WTC11 (cell line): Measurements from ENCODE around the gene ANKIB1. TPM values are rescaled to one million over a fixed set of nuclear protein-coding genes. Genes with fewer than 3 reads are reported as not detected.

ENCODE experiments used
- ATAC-seq: fragments of 200-7000 bp; cut with Tn5 transposase; 2 replicates; pipeline ENCODE4 v1.10.0; 2021; ENCODE audit warnings: mild to moderate bottlenecking, moderate library complexity
- CTCF ChIA-PET: fragments of 300-600 bp; sonication (Branson Sonifier 250); formaldehyde crosslinking; loops from one replicate; lab custom pipeline; 2021; ENCODE audit warnings: antibody characterized with exemption; lab: Charles Lee
- POLR2A ChIA-PET: fragments of 350-600 bp; sonication (Branson Sonifier 250); formaldehyde crosslinking; loops from one replicate; lab custom pipeline; 2021; ENCODE audit warnings: antibody characterized with exemption; lab: Charles Lee
- DNase-seq: peaks from one replicate; pipeline ENCODE4 v3.0.0; 2021; ENCODE audit warnings: low spot score
- H3K27ac Mint-ChIP-seq: 2 replicates; pipeline ENCODE4 v1.8.0; 2021; ENCODE audit warnings: mixed read lengths
- H3K27me3 Mint-ChIP-seq: 2 replicates; pipeline ENCODE4 v1.8.0; 2021; ENCODE audit warnings: low read depth, mild to moderate bottlenecking, moderate library complexity, mixed read lengths
- H3K36me3 Mint-ChIP-seq: 2 replicates; pipeline ENCODE4 v1.8.0; 2021; ENCODE audit warnings: mixed read lengths
- H3K4me1 Mint-ChIP-seq: 2 replicates; pipeline ENCODE4 v1.8.0; 2022; ENCODE audit warnings: mixed read lengths
- H3K4me3 Mint-ChIP-seq: 2 replicates; pipeline ENCODE4 v1.8.0; 2021; ENCODE audit warnings: mild to moderate bottlenecking, moderate library complexity, mixed read lengths
- H3K9me3 Mint-ChIP-seq: 2 replicates; pipeline ENCODE4 v1.8.0; 2021; ENCODE audit warnings: mixed read lengths
- CBFB ChIP-seq: sonication (generic); formaldehyde crosslinking; IDR thresholded peaks from 2 replicates; pipeline ENCODE4 v1.8.1; 2022; ENCODE audit warnings: mild to moderate bottlenecking, low read depth, missing genetic modification reagents
- ETV6 ChIP-seq: sonication (generic); formaldehyde crosslinking; IDR thresholded peaks from 2 replicates; pipeline ENCODE4 v1.8.1; 2022; ENCODE audit warnings: mild to moderate bottlenecking, missing genetic modification reagents
- FOXK1 ChIP-seq: sonication (generic); formaldehyde crosslinking; IDR thresholded peaks from 2 replicates; pipeline ENCODE4 v1.8.0; 2022; ENCODE audit warnings: mild to moderate bottlenecking, moderate library complexity, missing genetic modification reagents
- GTF2I ChIP-seq: fragments of 250-450 bp; sonication (Bioruptor Pico); conservative IDR thresholded peaks from 2 replicates; pipeline ENCODE4 v1.4.0; 2021; ENCODE audit warnings: mild to moderate bottlenecking
- IRF2 ChIP-seq: sonication (generic); formaldehyde crosslinking; IDR thresholded peaks from 2 replicates; pipeline ENCODE4 v1.8.0; 2022; ENCODE audit warnings: low read depth, missing genetic modification reagents, borderline replicate concordance
- KAT7 ChIP-seq: sonication (generic); formaldehyde crosslinking; IDR thresholded peaks from 2 replicates; pipeline ENCODE4 v1.8.1; 2023; ENCODE audit warnings: missing genetic modification reagents, mild to moderate bottlenecking, borderline replicate concordance
- MXD4 ChIP-seq: fragments of 250-450 bp; sonication (Bioruptor Pico); IDR thresholded peaks from 2 replicates; pipeline ENCODE4 v1.8.0; 2021; ENCODE audit warnings: mild to moderate bottlenecking, moderate library complexity, borderline replicate concordance
- MYBL2 ChIP-seq: sonication (generic); formaldehyde crosslinking; IDR thresholded peaks from 2 replicates; pipeline ENCODE4 v1.8.1; 2023; ENCODE audit warnings: mild to moderate bottlenecking, moderate library complexity, missing genetic modification reagents
- SMAD4 ChIP-seq: sonication (generic); formaldehyde crosslinking; IDR thresholded peaks from 2 replicates; pipeline ENCODE4 v1.8.0; 2022; ENCODE audit warnings: mild to moderate bottlenecking, missing genetic modification reagents
- ZBTB21 ChIP-seq: sonication (generic); formaldehyde crosslinking; IDR thresholded peaks from 2 replicates; pipeline ENCODE4 v1.8.1; 2023; ENCODE audit warnings: mild to moderate bottlenecking, missing genetic modification reagents, borderline replicate concordance
- ZNF671 ChIP-seq: fragments of 250-450 bp; sonication (Bioruptor Pico); IDR thresholded peaks from 2 replicates; pipeline ENCODE4 v1.8.0; 2021; ENCODE audit warnings: mild to moderate bottlenecking
- total RNA-seq: library from RNA; stranded (reverse); gene quantifications from 3 replicates; pipeline ENCODE4 v1.2.3, GENCODE V29; 2021
- TF ChIP-seq, protein P1 (sequence below): fragments of 250-450 bp; sonication (Bioruptor Pico); IDR thresholded peaks from 2 replicates; pipeline ENCODE4 v2.1.2; 2022; ENCODE audit warnings: mild to moderate bottlenecking, moderate library complexity
- TF ChIP-seq, protein P2 (sequence below): sonication (generic); formaldehyde crosslinking; IDR thresholded peaks from 2 replicates; pipeline ENCODE4 v1.8.1; 2023; ENCODE audit warnings: mild to moderate bottlenecking, missing genetic modification reagents, moderate library complexity
- TF ChIP-seq, protein P3 (sequence below): sonication (generic); formaldehyde crosslinking; IDR thresholded peaks from 2 replicates; pipeline ENCODE4 v1.8.1; 2023; ENCODE audit warnings: mild to moderate bottlenecking, missing genetic modification reagents, moderate library complexity
- TF ChIP-seq, protein P4 (sequence below): fragments of 250-450 bp; sonication (Bioruptor Pico); IDR thresholded peaks from 2 replicates; pipeline ENCODE4 v1.8.0; 2021; ENCODE audit warnings: mild to moderate bottlenecking
- TF ChIP-seq, protein P5 (sequence below): fragments of 200-600 bp; IDR thresholded peaks from 2 replicates; pipeline ENCODE4 v1.8.0; 2022; ENCODE audit warnings: antibody characterized with exemption
- TF ChIP-seq, protein P6 (sequence below): fragments of 250-450 bp; sonication (Bioruptor Pico); IDR thresholded peaks from 2 replicates; pipeline ENCODE4 v1.9.0; 2021; ENCODE audit warnings: mild to moderate bottlenecking, borderline replicate concordance
- TF ChIP-seq, protein P7 (sequence below): sonication (generic); formaldehyde crosslinking; IDR thresholded peaks from 2 replicates; pipeline ENCODE4 v1.8.1; 2023; ENCODE audit warnings: mild to moderate bottlenecking, moderate library complexity, missing genetic modification reagents

Gene ANKIB1
- total RNA-seq, 1 experiment from 2014 or later = 38.5 TPM

DNA sequence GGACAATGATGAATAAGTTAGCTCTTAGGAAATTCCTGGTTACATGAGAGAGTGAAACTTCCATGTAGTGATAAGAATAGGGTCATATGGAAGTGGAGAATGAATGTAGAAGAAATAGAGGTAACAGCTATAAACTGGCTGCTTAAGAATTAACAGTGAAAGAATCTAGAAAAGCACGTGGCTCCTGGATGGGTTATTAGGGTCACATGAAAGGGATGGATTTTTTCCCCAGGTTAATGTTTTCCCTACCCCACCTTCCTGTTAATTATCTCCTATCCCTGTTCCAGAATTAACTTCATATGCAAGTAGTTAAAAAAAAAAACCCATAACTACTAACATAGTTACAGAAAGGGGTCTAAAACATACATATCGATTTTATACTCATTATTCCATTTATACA, 58.0 kb downstream of the ANKIB1 start:
- TF ChIP-seq, protein P1, sequence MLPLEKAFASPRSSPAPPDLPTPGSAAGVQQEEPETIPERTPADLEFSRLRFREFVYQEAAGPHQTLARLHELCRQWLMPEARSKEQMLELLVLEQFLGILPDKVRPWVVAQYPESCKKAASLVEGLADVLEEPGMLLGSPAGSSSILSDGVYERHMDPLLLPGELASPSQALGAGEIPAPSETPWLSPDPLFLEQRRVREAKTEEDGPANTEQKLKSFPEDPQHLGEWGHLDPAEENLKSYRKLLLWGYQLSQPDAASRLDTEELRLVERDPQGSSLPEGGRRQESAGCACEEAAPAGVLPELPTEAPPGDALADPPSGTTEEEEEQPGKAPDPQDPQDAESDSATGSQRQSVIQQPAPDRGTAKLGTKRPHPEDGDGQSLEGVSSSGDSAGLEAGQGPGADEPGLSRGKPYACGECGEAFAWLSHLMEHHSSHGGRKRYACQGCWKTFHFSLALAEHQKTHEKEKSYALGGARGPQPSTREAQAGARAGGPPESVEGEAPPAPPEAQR (CRISPR knock-in tag) = no peak
- TF ChIP-seq, protein P2, sequence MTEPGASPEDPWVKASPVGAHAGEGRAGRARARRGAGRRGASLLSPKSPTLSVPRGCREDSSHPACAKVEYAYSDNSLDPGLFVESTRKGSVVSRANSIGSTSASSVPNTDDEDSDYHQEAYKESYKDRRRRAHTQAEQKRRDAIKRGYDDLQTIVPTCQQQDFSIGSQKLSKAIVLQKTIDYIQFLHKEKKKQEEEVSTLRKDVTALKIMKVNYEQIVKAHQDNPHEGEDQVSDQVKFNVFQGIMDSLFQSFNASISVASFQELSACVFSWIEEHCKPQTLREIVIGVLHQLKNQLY (CRISPR knock-in tag) = no peak
- Mint-ChIP-seq H3K27ac (no peak overlapping the region), H3K4me3 (no peak overlapping the region), H3K4me1 (no peaks in the 10 kb centered on the region), H3K36me3 (peaks cover 12% of the 10 kb centered on the region; the same call in 1 of the 2 replicates), H3K9me3 (no peaks in the 10 kb centered on the region), H3K27me3 (no peaks in the 10 kb centered on the region)
- DNase-seq (no peak), ATAC-seq (no peak)
- ChIA-PET CTCF (no interaction called here), POLR2A (no interaction called here)

DNA sequence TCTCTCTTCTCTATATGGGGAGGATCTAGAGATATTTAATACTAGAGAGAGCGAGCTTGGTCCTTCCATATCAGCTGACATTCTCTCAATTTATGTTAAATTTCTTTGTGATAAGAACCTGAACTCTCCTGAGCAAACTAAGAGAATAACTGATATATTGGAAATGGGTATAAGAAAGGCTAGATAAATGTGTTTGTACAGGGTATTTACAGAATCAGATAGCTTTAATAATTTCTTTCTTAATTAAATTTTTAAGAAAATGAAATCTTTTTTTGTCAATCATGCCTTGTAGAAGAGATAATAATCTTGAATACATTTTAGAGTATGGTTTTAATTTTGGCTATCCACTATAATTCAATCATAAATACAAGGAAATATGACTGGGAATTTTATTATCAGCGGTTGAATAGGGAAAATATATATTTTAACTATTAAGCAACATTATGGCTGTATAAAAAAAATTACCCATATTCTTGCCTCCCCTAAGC, 58.7 kb downstream of the ANKIB1 start:
- DNase-seq = no peak
- Mint-ChIP-seq H3K27ac (no peak overlapping the region), H3K27me3 (no peaks in the 10 kb centered on the region), H3K4me3 (no peak overlapping the region), H3K4me1 (no peaks in the 10 kb centered on the region), H3K36me3 (peaks cover 8% of the 10 kb centered on the region; the same call in 1 of the 2 replicates), H3K9me3 (no peaks in the 10 kb centered on the region)
- CTCF ChIA-PET = no interaction called here
- TF ChIP-seq, protein P3, sequence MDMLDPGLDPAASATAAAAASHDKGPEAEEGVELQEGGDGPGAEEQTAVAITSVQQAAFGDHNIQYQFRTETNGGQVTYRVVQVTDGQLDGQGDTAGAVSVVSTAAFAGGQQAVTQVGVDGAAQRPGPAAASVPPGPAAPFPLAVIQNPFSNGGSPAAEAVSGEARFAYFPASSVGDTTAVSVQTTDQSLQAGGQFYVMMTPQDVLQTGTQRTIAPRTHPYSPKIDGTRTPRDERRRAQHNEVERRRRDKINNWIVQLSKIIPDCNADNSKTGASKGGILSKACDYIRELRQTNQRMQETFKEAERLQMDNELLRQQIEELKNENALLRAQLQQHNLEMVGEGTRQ = no peak
- no peak for TF ChIP-seq MYBL2 (CRISPR knock-in tag)
- TF ChIP-seq, protein P4, sequence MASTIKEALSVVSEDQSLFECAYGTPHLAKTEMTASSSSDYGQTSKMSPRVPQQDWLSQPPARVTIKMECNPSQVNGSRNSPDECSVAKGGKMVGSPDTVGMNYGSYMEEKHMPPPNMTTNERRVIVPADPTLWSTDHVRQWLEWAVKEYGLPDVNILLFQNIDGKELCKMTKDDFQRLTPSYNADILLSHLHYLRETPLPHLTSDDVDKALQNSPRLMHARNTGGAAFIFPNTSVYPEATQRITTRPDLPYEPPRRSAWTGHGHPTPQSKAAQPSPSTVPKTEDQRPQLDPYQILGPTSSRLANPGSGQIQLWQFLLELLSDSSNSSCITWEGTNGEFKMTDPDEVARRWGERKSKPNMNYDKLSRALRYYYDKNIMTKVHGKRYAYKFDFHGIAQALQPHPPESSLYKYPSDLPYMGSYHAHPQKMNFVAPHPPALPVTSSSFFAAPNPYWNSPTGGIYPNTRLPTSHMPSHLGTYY (CRISPR knock-in tag) = no peak
- no peak for TF ChIP-seq ZNF671
- no peak for TF ChIP-seq FOXK1 (CRISPR knock-in tag)
- no peak for TF ChIP-seq IRF2 (CRISPR knock-in tag)
- POLR2A ChIA-PET = no interaction called here
- no peak for ATAC-seq

DNA sequence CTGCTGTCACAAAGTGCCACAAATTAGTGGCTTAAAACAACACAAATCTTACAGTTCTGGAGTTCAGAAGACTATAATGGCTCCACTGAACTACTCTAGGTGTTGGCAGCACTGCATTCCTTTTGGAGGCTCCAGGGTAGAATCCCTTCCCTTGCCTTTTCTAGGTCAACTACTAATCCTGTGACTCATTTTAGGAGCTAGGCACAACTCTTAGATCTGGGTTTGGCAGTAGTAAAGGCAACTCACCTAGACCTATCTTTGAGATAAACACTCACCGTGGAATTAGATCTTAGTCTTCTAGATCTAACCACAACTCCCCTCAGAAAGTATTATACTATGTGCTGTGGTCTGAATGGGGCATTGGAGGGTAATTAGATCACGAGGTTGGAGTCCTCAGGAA, 60.4 kb downstream of the ANKIB1 start:
- Mint-ChIP-seq H3K27me3 (no peaks in the 10 kb centered on the region), H3K9me3 (no peaks in the 10 kb centered on the region), H3K4me3 (no peak overlapping the region), H3K36me3 (peaks cover 3% of the 10 kb centered on the region; the same call in 1 of the 2 replicates), H3K27ac (peak overlapping the region; percentile 53; the same call in 1 of the 2 replicates), H3K4me1 (no peaks in the 10 kb centered on the region)
- DNase-seq = no peak
- CTCF ChIA-PET = no interaction called here
- POLR2A ChIA-PET = no interaction called here
- ATAC-seq = no peak
- TF ChIP-seq GTF2I (CRISPR knock-in tag) (no peak), ZBTB21 (CRISPR knock-in tag) (no peak), ETV6 (CRISPR knock-in tag) (no peak), MXD4 (CRISPR knock-in tag) (no peak), SMAD4 (CRISPR knock-in tag) (no peak), CBFB (CRISPR knock-in tag) (no peak), KAT7 (CRISPR knock-in tag) (no peak)
- TF ChIP-seq, protein P5, sequence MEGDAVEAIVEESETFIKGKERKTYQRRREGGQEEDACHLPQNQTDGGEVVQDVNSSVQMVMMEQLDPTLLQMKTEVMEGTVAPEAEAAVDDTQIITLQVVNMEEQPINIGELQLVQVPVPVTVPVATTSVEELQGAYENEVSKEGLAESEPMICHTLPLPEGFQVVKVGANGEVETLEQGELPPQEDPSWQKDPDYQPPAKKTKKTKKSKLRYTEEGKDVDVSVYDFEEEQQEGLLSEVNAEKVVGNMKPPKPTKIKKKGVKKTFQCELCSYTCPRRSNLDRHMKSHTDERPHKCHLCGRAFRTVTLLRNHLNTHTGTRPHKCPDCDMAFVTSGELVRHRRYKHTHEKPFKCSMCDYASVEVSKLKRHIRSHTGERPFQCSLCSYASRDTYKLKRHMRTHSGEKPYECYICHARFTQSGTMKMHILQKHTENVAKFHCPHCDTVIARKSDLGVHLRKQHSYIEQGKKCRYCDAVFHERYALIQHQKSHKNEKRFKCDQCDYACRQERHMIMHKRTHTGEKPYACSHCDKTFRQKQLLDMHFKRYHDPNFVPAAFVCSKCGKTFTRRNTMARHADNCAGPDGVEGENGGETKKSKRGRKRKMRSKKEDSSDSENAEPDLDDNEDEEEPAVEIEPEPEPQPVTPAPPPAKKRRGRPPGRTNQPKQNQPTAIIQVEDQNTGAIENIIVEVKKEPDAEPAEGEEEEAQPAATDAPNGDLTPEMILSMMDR = no peak
- TF ChIP-seq, protein P6, sequence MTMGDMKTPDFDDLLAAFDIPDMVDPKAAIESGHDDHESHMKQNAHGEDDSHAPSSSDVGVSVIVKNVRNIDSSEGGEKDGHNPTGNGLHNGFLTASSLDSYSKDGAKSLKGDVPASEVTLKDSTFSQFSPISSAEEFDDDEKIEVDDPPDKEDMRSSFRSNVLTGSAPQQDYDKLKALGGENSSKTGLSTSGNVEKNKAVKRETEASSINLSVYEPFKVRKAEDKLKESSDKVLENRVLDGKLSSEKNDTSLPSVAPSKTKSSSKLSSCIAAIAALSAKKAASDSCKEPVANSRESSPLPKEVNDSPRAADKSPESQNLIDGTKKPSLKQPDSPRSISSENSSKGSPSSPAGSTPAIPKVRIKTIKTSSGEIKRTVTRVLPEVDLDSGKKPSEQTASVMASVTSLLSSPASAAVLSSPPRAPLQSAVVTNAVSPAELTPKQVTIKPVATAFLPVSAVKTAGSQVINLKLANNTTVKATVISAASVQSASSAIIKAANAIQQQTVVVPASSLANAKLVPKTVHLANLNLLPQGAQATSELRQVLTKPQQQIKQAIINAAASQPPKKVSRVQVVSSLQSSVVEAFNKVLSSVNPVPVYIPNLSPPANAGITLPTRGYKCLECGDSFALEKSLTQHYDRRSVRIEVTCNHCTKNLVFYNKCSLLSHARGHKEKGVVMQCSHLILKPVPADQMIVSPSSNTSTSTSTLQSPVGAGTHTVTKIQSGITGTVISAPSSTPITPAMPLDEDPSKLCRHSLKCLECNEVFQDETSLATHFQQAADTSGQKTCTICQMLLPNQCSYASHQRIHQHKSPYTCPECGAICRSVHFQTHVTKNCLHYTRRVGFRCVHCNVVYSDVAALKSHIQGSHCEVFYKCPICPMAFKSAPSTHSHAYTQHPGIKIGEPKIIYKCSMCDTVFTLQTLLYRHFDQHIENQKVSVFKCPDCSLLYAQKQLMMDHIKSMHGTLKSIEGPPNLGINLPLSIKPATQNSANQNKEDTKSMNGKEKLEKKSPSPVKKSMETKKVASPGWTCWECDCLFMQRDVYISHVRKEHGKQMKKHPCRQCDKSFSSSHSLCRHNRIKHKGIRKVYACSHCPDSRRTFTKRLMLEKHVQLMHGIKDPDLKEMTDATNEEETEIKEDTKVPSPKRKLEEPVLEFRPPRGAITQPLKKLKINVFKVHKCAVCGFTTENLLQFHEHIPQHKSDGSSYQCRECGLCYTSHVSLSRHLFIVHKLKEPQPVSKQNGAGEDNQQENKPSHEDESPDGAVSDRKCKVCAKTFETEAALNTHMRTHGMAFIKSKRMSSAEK (CRISPR knock-in tag) = no peak
- TF ChIP-seq, protein P7, sequence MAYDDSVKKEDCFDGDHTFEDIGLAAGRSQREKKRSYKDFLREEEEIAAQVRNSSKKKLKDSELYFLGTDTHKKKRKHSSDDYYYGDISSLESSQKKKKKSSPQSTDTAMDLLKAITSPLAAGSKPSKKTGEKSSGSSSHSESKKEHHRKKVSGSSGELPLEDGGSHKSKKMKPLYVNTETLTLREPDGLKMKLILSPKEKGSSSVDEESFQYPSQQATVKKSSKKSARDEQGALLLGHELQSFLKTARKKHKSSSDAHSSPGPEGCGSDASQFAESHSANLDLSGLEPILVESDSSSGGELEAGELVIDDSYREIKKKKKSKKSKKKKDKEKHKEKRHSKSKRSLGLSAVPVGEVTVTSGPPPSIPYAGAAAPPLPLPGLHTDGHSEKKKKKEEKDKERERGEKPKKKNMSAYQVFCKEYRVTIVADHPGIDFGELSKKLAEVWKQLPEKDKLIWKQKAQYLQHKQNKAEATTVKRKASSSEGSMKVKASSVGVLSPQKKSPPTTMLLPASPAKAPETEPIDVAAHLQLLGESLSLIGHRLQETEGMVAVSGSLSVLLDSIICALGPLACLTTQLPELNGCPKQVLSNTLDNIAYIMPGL (CRISPR knock-in tag) = no peak
- TF ChIP-seq, protein P4 (CRISPR knock-in tag) = no peak
